ENCODE data around the gene PPP1R14C.

PPP1R14C gene

DNA sequence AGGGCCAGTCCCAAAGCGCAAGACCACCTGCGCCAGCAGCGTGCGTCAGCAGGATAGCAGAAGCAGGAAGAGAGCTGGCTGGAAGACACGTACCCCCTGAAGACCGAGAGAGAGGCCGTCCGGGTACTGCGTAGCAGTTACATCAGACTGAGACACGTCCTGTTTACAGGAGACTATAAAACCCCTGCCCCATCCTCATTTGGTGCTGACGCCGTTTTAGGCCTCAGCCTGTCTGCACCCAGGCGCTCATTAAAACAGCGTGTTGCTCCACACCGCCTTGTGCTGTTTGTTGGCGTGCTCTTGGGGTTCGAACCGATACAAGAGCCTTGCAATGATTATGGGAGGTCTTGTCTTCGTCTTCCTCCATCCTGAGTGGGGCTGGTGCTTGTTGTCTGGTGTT is 42.1 kb upstream of the PPP1R14C start:
- no peak for DNase-seq (ENCODE audit: extremely low read depth, insufficient read length)
- Histone ChIP-seq H3K36me3 (ENCODE audit: control insufficient read depth, insufficient read depth, low read length) (no peaks in the 10 kb centered on the region), H3K4me3 (replicated peaks; ENCODE audit: low read depth, low read length) (no peak overlapping the region), H3K27me3 (replicated peaks; ENCODE audit: control insufficient read depth, insufficient read depth, low read length) (no peaks in the 10 kb centered on the region; the same call in 1 of the 2 replicates)
- TF ChIP-seq, protein P1, sequence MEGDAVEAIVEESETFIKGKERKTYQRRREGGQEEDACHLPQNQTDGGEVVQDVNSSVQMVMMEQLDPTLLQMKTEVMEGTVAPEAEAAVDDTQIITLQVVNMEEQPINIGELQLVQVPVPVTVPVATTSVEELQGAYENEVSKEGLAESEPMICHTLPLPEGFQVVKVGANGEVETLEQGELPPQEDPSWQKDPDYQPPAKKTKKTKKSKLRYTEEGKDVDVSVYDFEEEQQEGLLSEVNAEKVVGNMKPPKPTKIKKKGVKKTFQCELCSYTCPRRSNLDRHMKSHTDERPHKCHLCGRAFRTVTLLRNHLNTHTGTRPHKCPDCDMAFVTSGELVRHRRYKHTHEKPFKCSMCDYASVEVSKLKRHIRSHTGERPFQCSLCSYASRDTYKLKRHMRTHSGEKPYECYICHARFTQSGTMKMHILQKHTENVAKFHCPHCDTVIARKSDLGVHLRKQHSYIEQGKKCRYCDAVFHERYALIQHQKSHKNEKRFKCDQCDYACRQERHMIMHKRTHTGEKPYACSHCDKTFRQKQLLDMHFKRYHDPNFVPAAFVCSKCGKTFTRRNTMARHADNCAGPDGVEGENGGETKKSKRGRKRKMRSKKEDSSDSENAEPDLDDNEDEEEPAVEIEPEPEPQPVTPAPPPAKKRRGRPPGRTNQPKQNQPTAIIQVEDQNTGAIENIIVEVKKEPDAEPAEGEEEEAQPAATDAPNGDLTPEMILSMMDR (IDR thresholded peaks at IDR 0.05; ENCODE audit: insufficient read depth, low read length, poor library complexity, severe bottlenecking) = no peak

DNA sequence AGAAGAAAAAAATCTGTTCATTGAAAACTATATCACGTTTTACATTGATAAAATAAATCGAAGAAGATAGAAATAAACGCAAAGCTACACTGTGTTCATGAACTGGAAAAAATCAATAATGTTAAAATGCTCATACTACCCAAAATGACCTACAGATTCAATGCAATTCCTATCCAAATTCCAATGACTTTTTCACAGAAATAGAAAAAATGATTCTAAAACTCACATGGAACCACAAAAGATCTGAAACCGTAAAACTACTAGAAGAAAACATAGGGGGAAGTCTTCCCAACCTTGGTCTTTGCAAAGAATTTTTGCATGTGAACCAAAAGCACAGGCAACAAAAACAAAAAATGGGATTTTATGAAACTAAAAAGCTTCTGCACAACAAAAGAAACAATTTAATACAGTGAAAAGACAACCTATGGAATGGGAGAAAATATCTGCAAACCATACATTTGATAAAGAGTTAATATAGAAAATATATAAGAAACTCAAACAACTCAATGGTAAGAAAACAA is 40.0 kb upstream of the PPP1R14C start:
- TF ChIP-seq, protein P1 (IDR thresholded peaks at IDR 0.05; ENCODE audit: insufficient read depth, low read length, poor library complexity, severe bottlenecking) = no peak
- H3K27me3 ChIP-seq (replicated peaks; ENCODE audit: control insufficient read depth, insufficient read depth, low read length) = no peaks in the 10 kb centered on the region; the same call in 1 of the 2 replicates
- H3K36me3 ChIP-seq (ENCODE audit: control insufficient read depth, insufficient read depth, low read length) = no peaks in the 10 kb centered on the region
- no peak for DNase-seq (ENCODE audit: extremely low read depth, insufficient read length)
- H3K4me3 ChIP-seq (replicated peaks; ENCODE audit: low read depth, low read length) = no peak overlapping the region

DNA sequence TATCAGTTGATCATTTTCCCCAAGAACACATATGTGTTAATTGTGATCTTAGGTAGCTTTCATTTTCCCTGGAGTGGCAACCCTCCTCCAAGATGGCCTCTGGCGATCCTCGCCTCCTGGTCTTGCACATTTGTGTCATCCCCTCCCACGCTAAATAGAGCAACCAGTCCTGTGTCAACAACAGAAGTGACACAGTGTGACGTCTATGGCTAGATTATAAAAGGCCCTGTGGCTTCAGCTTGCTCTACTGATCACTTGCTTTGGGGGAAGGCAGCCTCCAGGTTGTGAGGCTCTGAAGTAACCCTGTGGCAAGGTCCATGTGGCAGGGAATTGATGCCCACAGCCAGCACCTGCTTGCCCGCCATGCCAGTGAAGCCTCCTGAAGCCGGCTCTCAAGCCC is 30.6 kb upstream of the PPP1R14C start:
- Histone ChIP-seq H3K27me3 (replicated peaks; ENCODE audit: control insufficient read depth, insufficient read depth, low read length) (no peaks in the 10 kb centered on the region; the same call in 1 of the 2 replicates), H3K4me3 (replicated peaks; ENCODE audit: low read depth, low read length) (no peak overlapping the region), H3K36me3 (ENCODE audit: control insufficient read depth, insufficient read depth, low read length) (no peaks in the 10 kb centered on the region)
- TF ChIP-seq, protein P1 (IDR thresholded peaks at IDR 0.05; ENCODE audit: insufficient read depth, low read length, poor library complexity, severe bottlenecking) = no peak
- no peak for DNase-seq (ENCODE audit: extremely low read depth, insufficient read length)

DNA sequence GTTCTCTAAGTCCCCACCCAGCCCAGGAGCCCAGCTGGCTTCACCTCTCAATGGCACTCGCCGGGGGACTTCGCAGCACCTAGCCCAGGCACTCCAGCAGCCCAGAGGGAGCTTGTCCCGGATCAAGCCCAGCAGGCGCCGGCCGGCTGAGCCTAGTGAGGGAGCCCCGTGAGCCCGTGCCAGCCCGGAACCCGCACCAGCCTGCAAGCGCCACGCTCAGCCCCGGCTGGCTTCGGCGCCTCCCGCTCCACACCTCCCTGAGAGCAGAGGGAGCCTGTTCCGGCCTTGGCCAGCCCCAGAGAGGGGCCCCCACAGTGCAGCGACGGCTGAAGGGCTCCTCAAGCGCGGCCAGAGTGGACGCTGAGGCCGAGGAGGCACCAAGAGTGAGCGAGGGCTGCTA is 27.1 kb upstream of the PPP1R14C start:
- TF ChIP-seq, protein P1 (IDR thresholded peaks at IDR 0.05; ENCODE audit: insufficient read depth, low read length, poor library complexity, severe bottlenecking) = no peak
- Histone ChIP-seq H3K36me3 (ENCODE audit: control insufficient read depth, insufficient read depth, low read length) (no peaks in the 10 kb centered on the region), H3K4me3 (replicated peaks; ENCODE audit: low read depth, low read length) (no peak overlapping the region), H3K27me3 (replicated peaks; ENCODE audit: control insufficient read depth, insufficient read depth, low read length) (no peaks in the 10 kb centered on the region; the same call in 1 of the 2 replicates)
- no peak for DNase-seq (ENCODE audit: extremely low read depth, insufficient read length)

DNA sequence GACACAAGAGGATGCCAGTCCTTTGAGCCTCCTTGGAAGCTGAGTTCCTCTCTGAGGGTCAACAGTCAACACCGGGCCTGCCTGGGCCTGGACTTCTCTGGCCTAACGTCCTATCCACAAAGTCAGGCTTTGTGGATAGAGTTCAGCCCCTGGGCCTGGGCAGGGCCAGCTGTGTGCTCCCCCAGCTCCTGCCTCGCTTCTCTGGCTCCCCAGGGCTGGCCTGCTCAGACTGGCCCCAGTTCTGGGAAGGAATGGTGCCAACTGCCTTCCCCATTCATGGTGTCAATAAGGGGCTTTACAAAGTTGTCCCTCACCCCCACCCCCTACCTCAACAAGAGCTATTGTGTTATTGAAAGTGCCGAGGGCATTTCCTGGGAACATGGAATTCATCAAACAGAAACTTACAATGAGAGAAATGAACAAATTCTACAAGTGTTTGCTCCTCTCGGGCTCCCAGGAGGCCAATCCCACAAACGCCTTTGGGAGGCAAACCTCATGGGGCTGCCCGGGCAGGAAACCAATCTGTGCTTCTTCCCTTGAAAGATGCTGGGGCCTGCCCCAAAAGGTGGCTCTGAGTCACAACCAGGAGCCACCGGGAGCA is 26.5 kb upstream of the PPP1R14C start:
- no peak overlapping the region for H3K4me3 ChIP-seq (replicated peaks; ENCODE audit: low read depth, low read length)
- TF ChIP-seq, protein P1 (IDR thresholded peaks at IDR 0.05; ENCODE audit: insufficient read depth, low read length, poor library complexity, severe bottlenecking) = no peak
- no peaks in the 10 kb centered on the region; the same call in 1 of the 2 replicates for H3K27me3 ChIP-seq (replicated peaks; ENCODE audit: control insufficient read depth, insufficient read depth, low read length)
- no peak for DNase-seq (ENCODE audit: extremely low read depth, insufficient read length)
- H3K36me3 ChIP-seq (ENCODE audit: control insufficient read depth, insufficient read depth, low read length) = no peaks in the 10 kb centered on the region
